CD4-positive, CD25-positive, alpha-beta regulatory T cell (primary cell): ENCODE data around the gene CCDC88C. TPM values are rescaled to one million over a fixed set of nuclear protein-coding genes. Genes with fewer than 3 reads are reported as not detected.

Source experiments
- ATAC-seq, 2 donors: fragments of 150-1000 bp; cut with Tn5 transposase; one replicate each; pipeline ENCODE4 v1.10.0; 2021; ENCODE audit warnings: low read depth in 2 of 2, moderate number of reproducible peaks in 2 of 2, moderate library complexity in 1 of 2
- DNase-seq, 3 donors: peaks; one replicate each; pipeline versions ENCODE4 v3.0.0 to v3.0.0-alpha.2; 2012 to 2022; ENCODE audit warnings: mixed read lengths in 1 of 3
- H3K27ac ChIP-seq: one replicate; pipeline ENCODE4 v1.7.0; 2013; ENCODE audit warnings: mild to moderate bottlenecking, low read length; ENCODE audit not compliant: insufficient read depth, poor library complexity, severe bottlenecking
- H3K27me3 ChIP-seq: one replicate; pipeline ENCODE4 v1.7.0; 2013; ENCODE audit warnings: low read length; ENCODE audit not compliant: control insufficient read depth, insufficient read depth
- H3K36me3 ChIP-seq: one replicate; pipeline ENCODE4 v1.7.0; 2013; ENCODE audit warnings: mild to moderate bottlenecking, low read length, moderate library complexity; ENCODE audit not compliant: control insufficient read depth, insufficient read depth
- H3K4me1 ChIP-seq: 2 replicates; pipeline ENCODE4 v1.7.0; 2013; ENCODE audit warnings: mild to moderate bottlenecking, low read length; ENCODE audit not compliant: insufficient read depth, control insufficient read depth, poor library complexity, severe bottlenecking
- H3K4me3 ChIP-seq: one replicate; pipeline ENCODE4 v1.7.0; 2013; ENCODE audit warnings: low read depth, mild to moderate bottlenecking, low read length, moderate library complexity
- H3K9me3 ChIP-seq, 2 experiments: 1 replicate in 1 of 2; 2 replicates in 1 of 2; pipeline ENCODE4 v1.7.0; 2013; ENCODE audit warnings: low read length in 2 of 2, mild to moderate bottlenecking in 1 of 2, moderate library complexity in 1 of 2; ENCODE audit not compliant: control insufficient read depth in 2 of 2
- H3K27ac Mint-ChIP-seq, 3 donors: one replicate each; pipeline ENCODE4 v1.8.0; 2020 to 2022; ENCODE audit warnings: mild to moderate bottlenecking in 3 of 3, mixed read lengths in 3 of 3, moderate library complexity in 2 of 3
- H3K27me3 Mint-ChIP-seq: one replicate; pipeline ENCODE4 v1.8.0; 2022; ENCODE audit warnings: mild to moderate bottlenecking, mixed read lengths
- H3K36me3 Mint-ChIP-seq: one replicate; pipeline ENCODE4 v1.8.0; 2020; ENCODE audit warnings: mixed read lengths
- H3K4me1 Mint-ChIP-seq, 4 donors: one replicate each; pipeline ENCODE4 v1.8.0; 2020 to 2022; ENCODE audit warnings: mixed read lengths in 4 of 4, mild to moderate bottlenecking in 1 of 4
- H3K4me3 Mint-ChIP-seq, 4 donors: one replicate each; pipeline ENCODE4 v1.8.0; 2020 to 2022; ENCODE audit warnings: mild to moderate bottlenecking in 4 of 4, mixed read lengths in 4 of 4, moderate library complexity in 3 of 4
- H3K9me3 Mint-ChIP-seq, 7 donors: one replicate each; pipeline ENCODE4 v1.8.0; 2020 to 2022; ENCODE audit warnings: mixed read lengths in 7 of 7, mild to moderate bottlenecking in 3 of 7, moderate library complexity in 2 of 7
- polyA plus RNA-seq, 4 donors: library from polyadenylated mRNA; unstranded; fragments of 300-500 nt; fragmentation: Illumina TruSeq; gene quantifications; one replicate each; pipeline ENCODE4 v1.2.3, GENCODE V29; 2021
- total RNA-seq: library from RNA; stranded (reverse); gene quantifications from one replicate; pipeline ENCODE4 v1.2.3, GENCODE V29; 2022

The CCDC88C gene
- total and polyA plus RNA-seq, 5 donors from 2014 or later = 25.9 to 466 (median 31.8) TPM

DNA sequence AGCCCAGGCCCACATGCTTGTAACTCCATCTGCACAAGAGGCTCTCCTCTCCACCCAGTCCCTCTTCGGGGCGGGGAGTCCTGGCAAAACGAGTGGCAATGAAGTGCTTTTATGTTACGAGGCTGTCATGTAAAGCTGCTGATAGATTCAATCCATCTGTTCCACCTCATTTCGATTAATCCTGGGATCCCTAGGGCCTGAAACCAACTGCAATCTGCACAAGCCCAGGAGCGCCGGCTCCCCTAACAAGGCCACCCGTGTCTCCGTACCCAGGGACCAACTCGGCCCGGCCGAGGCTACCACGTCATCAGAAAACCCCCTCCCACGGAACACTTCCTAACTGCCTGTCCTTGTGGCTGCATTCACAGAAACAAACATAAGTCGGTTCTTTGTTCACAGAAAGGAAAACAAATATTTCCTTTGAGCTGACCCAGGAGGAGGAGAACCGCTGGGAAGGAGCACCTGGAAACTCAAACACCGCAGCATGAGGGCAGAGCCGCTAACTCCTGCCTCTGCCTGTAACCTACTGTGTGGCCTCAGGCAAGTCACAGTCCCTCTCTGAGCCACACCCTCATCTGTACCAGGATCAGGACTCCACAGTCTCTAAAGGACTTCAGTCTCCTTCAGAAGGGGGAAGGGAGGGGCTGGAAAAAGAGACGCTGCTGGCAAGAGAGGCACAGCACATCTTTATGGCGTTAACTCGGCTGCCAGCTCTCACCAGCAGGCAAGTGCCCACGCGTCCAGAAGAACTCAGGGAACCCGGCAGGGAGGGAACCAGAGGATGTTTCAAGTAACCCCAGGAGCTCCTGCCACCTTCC, 47.8 kb downstream of the CCDC88C start:
- DNase-seq (peak in 1 of 3 donors; percentile 46), ATAC-seq (no peak)
- Histone ChIP-seq H3K4me3 (peak overlapping the region; percentile 78), H3K27ac (peak overlapping the region; percentile 92), H3K4me1 (peaks cover 99% of the 10 kb centered on the region), H3K27me3 (no peaks in the 10 kb centered on the region), H3K36me3 (peaks cover 6% of the 10 kb centered on the region), H3K9me3 (no peaks in the 10 kb centered on the region)
- Mint-ChIP-seq H3K4me1 (peaks cover 27 to 99% (median 74%) of the 10 kb centered on the region in 4 donors), H3K27ac (peak overlapping the region; percentile 92 to 98 (median 93)), H3K27me3 (no peaks in the 10 kb centered on the region), H3K4me3 (peak overlapping the region; percentile 85 to 90 (median 87)), H3K36me3 (peaks cover 5% of the 10 kb centered on the region), H3K9me3 (no peaks in the 10 kb centered on the region)

DNA sequence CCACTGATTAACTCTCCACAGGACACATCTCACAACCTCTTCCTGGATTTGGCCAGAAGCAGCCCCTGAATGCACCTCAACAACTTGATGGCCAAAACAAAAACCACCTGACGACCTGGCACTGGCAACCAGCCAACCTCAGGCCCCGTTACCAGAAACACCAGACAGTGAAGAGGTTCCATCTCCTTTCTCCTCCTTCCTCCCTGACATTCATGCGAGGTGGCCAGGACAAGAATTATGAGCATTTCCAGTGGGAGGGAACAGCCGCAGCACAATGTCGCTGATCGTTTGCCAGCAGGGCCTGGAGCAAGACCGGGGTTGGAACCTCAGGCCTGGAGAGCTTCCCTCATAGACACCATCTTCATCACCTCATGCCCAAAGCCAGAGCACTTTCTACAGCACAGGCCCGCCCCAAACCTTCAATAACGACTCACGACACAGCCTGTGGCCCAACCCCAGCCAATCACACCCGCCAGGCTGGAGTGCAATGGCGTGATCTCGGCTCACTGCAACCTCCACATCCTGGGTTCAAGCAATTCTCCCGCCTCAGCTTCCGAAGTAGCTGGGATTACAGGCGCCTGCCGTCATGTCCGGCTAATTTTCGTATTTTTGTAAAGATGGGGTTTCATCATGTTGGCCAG, 48.7 kb downstream of the CCDC88C start:
- Mint-ChIP-seq H3K27me3 (no peaks in the 10 kb centered on the region), H3K4me1 (peaks cover 22 to 98% (median 72%) of the 10 kb centered on the region in 4 donors), H3K4me3 (peak overlapping the region; percentile 85 to 87 (median 86)), H3K9me3 (no peaks in the 10 kb centered on the region), H3K27ac (peak overlapping the region; percentile 93 to 98 (median 98)), H3K36me3 (peaks cover 5% of the 10 kb centered on the region)
- Histone ChIP-seq H3K27ac (peak overlapping the region; percentile 92), H3K36me3 (peaks cover 7% of the 10 kb centered on the region), H3K4me1 (peaks cover 99% of the 10 kb centered on the region), H3K4me3 (peak overlapping the region; percentile 78), H3K27me3 (no peaks in the 10 kb centered on the region), H3K9me3 (no peaks in the 10 kb centered on the region)
- DNase-seq (no peak), ATAC-seq (no peak)

DNA sequence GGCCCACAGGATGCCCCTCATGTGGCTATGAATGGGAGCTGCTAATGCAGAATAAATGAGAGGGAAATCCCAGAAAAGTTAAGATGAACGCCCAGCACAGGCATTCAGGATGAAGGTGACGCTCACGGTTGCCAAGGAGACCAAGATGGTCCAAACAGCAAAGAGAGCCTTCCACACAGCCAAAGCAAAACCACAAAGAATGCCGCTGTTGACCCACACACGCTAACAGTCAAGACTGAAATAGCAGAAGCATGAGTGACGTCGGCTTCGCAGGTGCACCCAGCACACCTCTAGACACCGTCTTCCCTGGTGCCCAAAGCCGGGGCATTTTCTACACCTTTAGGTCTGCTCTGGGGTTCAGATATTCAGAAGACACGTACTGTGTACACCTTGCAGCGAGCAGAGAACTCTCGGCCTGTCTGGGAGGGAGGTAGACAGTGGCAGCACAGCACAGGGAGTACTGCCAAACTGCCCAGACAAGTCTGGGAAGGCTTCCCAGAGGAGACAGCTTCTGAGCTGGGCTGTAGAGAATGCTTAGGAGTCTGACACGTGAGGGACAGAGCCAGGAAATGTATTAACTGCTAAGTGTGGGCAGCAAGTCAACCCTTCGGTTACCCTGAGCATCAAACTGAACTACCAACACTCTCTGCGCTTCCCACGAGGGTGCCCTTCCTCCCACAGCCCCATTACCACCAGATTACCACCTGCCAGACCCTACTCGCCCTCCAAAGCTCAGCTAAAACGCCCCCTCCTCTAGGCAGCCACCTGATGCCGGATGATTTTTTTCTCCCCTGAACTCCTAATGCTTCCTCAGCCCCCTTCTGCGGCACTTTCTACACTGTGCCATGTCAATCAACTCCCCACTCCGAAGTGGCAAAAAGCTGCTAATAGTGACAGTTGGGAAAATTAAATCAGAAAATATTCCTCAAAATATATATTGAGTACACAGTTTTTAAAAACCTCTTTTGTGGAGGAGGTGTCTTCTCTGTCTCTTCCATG, 50.1 kb downstream of the CCDC88C start:
- ATAC-seq (peak; percentile 71 to 80), DNase-seq (peak; percentile 75 to 83 (median 75))
- Histone ChIP-seq H3K27me3 (no peaks in the 10 kb centered on the region), H3K4me3 (peak overlapping the region; percentile 69), H3K9me3 (no peaks in the 10 kb centered on the region), H3K27ac (peak overlapping the region; percentile 92), H3K4me1 (peaks cover 99% of the 10 kb centered on the region), H3K36me3 (peaks cover 10% of the 10 kb centered on the region)
- Mint-ChIP-seq H3K4me3 (peak overlapping the region; percentile 38 to 87 (median 86)), H3K9me3 (no peaks in the 10 kb centered on the region), H3K27me3 (no peaks in the 10 kb centered on the region), H3K36me3 (peaks cover 5% of the 10 kb centered on the region), H3K27ac (peak overlapping the region; percentile 96 to 98 (median 97)), H3K4me1 (peaks cover 16 to 91% (median 66%) of the 10 kb centered on the region in 4 donors)

DNA sequence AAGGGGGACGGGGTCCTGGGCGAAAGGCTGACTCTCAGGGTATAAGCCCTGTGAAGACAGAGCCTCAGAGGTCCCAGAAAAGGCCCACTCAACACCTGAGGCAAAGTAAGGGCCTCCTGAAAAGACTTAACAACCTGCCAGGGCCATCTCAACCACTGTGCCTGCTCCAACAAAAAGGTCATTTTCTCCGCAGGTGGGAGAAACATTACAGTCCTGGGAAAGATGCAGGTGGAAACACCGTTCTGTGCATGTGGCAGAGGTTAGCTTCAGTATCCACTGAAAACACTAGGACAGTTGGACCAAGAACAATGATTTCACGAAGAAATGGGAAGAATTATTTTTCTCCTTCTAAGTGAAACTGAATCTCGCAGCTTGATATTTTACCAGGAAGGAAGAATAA, 50.9 kb downstream of the CCDC88C start:
- H3K4me1 Mint-ChIP-seq = peaks cover 20 to 92% (median 70%) of the 10 kb centered on the region in 4 donors
- Histone ChIP-seq H3K4me1 (peaks cover 100% of the 10 kb centered on the region), H3K27ac (peak overlapping the region; percentile 92), H3K36me3 (peaks cover 10% of the 10 kb centered on the region), H3K27me3 (no peaks in the 10 kb centered on the region), H3K9me3 (no peaks in the 10 kb centered on the region), H3K4me3 (peak overlapping the region; percentile 69)
- ATAC-seq = no peak
- H3K9me3 Mint-ChIP-seq = no peaks in the 10 kb centered on the region
- DNase-seq = no peak
- peak overlapping the region; percentile 38 to 87 (median 86) for H3K4me3 Mint-ChIP-seq
- peak overlapping the region; percentile 96 to 98 (median 97) for H3K27ac Mint-ChIP-seq
- H3K27me3 Mint-ChIP-seq = no peaks in the 10 kb centered on the region
- H3K36me3 Mint-ChIP-seq = peaks cover 5% of the 10 kb centered on the region

DNA sequence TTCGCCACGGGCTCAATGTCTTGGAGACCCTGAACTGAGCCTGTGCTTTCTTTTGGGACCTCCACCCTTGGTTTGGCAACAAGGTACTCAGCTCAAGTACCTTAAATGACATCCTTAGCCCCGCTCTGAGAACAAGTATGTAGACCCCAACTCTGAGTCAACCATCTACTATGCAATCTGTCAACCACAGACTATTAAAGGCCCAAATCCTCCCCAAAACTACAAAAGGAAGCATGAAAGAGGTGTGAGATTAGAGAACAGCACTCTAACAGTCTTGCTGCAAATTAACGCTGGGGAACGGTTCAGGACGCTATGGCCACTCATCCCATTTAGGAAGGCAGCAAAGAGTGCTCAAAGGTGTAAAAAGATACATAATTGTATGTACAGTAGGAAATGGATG, 52.1 kb downstream of the CCDC88C start:
- no peaks in the 10 kb centered on the region for H3K9me3 ChIP-seq
- ATAC-seq (no peak), DNase-seq (no peak)
- H3K27me3 ChIP-seq = no peaks in the 10 kb centered on the region
- H3K36me3 ChIP-seq = peaks cover 8% of the 10 kb centered on the region
- peak overlapping the region; percentile 92 for H3K27ac ChIP-seq
- no peaks in the 10 kb centered on the region for H3K9me3 Mint-ChIP-seq
- peaks cover 5% of the 10 kb centered on the region for H3K36me3 Mint-ChIP-seq
- peak overlapping the region; percentile 18 to 81 (median 51) for H3K4me3 Mint-ChIP-seq
- peak overlapping the region; percentile 29 for H3K4me3 ChIP-seq
- H3K27ac Mint-ChIP-seq = peak overlapping the region; percentile 65 to 98 (median 84)
- H3K4me1 Mint-ChIP-seq = peaks cover 20 to 92% (median 71%) of the 10 kb centered on the region in 4 donors
- H3K27me3 Mint-ChIP-seq = no peaks in the 10 kb centered on the region
- peaks cover 100% of the 10 kb centered on the region for H3K4me1 ChIP-seq

DNA sequence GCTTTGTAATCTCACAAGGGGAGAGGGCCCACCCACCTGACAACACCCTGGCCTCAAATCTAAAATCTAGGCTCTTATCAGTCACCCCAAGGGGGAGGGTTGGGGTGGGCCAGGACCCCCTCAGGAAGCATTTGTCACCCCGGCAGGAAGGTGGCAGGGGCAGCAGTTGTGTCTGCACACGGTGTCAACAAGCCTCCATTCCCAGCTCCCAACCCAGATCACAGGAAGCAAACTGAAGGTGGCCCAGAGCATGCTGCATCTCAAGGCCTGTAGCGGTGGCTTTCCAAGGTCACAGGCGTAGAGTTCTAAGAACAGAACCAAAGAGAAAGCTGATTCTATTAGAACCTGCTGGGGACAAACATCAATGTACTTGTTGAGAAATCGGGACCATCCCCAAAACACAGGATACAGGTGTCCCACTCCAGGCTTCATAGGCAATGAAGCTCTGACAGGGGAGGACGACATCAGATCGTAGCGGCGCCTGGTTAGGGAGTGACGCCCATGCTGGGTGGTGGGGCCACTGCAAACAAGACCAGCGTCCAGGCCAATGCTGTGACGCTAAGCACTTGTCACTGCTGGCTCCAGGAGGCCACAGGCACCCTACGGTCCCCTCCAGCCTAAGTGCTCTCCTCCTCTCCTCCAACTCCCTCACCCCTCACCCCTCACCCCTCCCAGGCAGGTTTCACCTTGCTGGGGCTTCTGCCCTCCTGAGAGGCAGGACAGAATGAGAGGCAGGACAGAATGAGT, 52.9 kb downstream of the CCDC88C start:
- no peaks in the 10 kb centered on the region for H3K27me3 ChIP-seq
- no peaks in the 10 kb centered on the region for H3K27me3 Mint-ChIP-seq
- DNase-seq (no peak), ATAC-seq (no peak)
- no peaks in the 10 kb centered on the region for H3K9me3 ChIP-seq
- H3K36me3 ChIP-seq = peaks cover 9% of the 10 kb centered on the region
- peak overlapping the region in 2 of 3 donors; percentile 65 to 92 for H3K27ac Mint-ChIP-seq
- H3K4me1 Mint-ChIP-seq = peaks cover 20 to 92% (median 68%) of the 10 kb centered on the region in 4 donors
- H3K4me3 Mint-ChIP-seq = peak overlapping the region in 3 of 4 donors; percentile 28 to 48 (median 45)
- H3K9me3 Mint-ChIP-seq = no peaks in the 10 kb centered on the region
- H3K27ac ChIP-seq = peak overlapping the region; percentile 92
- peaks cover 97% of the 10 kb centered on the region for H3K4me1 ChIP-seq
- peaks cover 5% of the 10 kb centered on the region for H3K36me3 Mint-ChIP-seq
- H3K4me3 ChIP-seq = peak overlapping the region; percentile 43
